A204.1 (cell line): Measurements from ENCODE around the gene GTF3A.

Experiments
- FAIRE-seq: peaks from 2 replicates; lab custom pipeline; 2012; peaks lifted over from hg19 to GRCh38; lab: Jason Lieb, UNC

The GTF3A gene

GRCh38 chr13:27449081-27449603, 24.7 kb downstream of the GTF3A start:
- FAIRE-seq, result no peak

GRCh38 chr13:27449936-27450828, 25.8 kb downstream of the GTF3A start, which contains the start of gene MTIF3:
MTIF3 (minus strand) TSS chr13:27450564; CDS start chr13:27440448, 10,116 bp downstream.
- no peak for FAIRE-seq

- FAIRE-seq, result no peak
Measured at GRCh38 chr13:27450921-27451471, 26.6 kb downstream of the GTF3A start.

GRCh38 chr13:27455331-27455855, 31.0 kb downstream of the GTF3A start:
- FAIRE-seq, result no peak

- FAIRE-seq, result no peak
Measured at GRCh38 chr13:27461940-27462584, 37.6 kb downstream of the GTF3A start.

GRCh38 chr13:27463500-27463899, 39.1 kb downstream of the GTF3A start:
- no peak for FAIRE-seq

- FAIRE-seq, result no peak
Measured at GRCh38 chr13:27465611-27466010, 41.2 kb downstream of the GTF3A start.

- FAIRE-seq, result no peak
Measured at GRCh38 chr13:27466513-27466912, 42.1 kb downstream of the GTF3A start.

- FAIRE-seq, result no peak
Measured at GRCh38 chr13:27470075-27470820, 45.8 kb downstream of the GTF3A start.

GRCh38 chr13:27472441-27472840, 48.0 kb downstream of the GTF3A start:
- FAIRE-seq, result no peak

GRCh38 chr13:27472941-27473340, 48.5 kb downstream of the GTF3A start:
- no peak for FAIRE-seq

GRCh38 chr13:27474751-27475268, 50.4 kb downstream of the GTF3A start:
- no peak for FAIRE-seq

GRCh38 chr13:27476943-27477703, 52.7 kb downstream of the GTF3A start:
- no peak for FAIRE-seq

GRCh38 chr13:27481766-27482165, 57.3 kb downstream of the GTF3A start:
- no peak for FAIRE-seq

- no peak for FAIRE-seq
Measured at GRCh38 chr13:27482983-27483382, 58.6 kb downstream of the GTF3A start.

- no peak for FAIRE-seq
Measured at GRCh38 chr13:27483421-27483820, 59.0 kb downstream of the GTF3A start.
